GM10266 (cell line): ENCODE measurements around the gene SLC47A2.

Source experiments
- DNase-seq: peaks from one replicate; pipeline ENCODE4 v3.0.0; 2012; ENCODE audit errors: extremely low spot score
- TF ChIP-seq, protein P1 (sequence below): IDR thresholded peaks from 2 replicates; pipeline ENCODE4 v1.5.1; 2012; ENCODE audit warnings: mild to moderate bottlenecking, low read depth; ENCODE audit not compliant: control insufficient read depth, insufficient read depth; ENCODE audit errors: missing control alignments

The SLC47A2 gene

DNA sequence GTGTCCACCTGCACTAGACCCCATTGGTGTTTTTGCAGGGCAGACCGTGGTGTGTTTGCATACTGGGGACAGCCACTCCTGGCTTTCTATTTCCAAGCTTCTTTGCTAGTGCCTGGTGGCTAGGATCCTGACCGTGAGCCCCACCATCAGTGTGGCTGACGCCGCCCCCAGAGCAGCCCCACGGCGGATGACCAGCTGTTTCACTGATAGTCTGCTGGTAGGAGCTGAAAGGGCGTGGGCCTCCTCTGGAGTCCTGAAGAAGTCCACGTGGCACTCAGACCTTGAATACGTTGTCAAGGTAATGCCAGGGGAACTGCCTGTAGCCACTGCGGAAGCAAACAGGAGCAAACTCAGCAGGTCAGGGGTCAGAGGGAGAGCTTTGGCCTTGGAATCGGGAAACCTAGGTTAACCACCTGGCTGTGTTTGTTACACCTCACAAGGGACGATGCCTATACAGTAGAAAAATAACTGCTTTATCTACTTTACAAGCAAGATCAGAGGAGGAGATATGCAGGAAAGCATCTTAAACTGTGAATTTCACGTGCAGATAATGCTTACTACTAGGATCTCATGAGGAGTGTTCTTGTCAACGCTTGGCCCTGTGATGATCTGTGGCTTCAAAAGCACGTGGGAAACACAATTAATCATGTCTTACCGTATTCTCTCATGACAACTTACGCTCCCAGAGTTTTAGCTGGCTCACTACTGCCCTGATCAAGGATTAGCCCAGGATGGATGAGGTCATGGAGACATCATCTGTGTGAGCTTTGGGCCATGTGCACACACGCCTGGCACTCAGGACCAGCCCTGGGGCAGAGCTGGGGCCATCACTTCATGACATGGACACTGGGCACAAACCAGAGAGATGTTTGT lies 37.6 kb downstream of the SLC47A2 start:
- TF ChIP-seq, protein P1, sequence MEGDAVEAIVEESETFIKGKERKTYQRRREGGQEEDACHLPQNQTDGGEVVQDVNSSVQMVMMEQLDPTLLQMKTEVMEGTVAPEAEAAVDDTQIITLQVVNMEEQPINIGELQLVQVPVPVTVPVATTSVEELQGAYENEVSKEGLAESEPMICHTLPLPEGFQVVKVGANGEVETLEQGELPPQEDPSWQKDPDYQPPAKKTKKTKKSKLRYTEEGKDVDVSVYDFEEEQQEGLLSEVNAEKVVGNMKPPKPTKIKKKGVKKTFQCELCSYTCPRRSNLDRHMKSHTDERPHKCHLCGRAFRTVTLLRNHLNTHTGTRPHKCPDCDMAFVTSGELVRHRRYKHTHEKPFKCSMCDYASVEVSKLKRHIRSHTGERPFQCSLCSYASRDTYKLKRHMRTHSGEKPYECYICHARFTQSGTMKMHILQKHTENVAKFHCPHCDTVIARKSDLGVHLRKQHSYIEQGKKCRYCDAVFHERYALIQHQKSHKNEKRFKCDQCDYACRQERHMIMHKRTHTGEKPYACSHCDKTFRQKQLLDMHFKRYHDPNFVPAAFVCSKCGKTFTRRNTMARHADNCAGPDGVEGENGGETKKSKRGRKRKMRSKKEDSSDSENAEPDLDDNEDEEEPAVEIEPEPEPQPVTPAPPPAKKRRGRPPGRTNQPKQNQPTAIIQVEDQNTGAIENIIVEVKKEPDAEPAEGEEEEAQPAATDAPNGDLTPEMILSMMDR: no peak
- no peak for DNase-seq

DNA sequence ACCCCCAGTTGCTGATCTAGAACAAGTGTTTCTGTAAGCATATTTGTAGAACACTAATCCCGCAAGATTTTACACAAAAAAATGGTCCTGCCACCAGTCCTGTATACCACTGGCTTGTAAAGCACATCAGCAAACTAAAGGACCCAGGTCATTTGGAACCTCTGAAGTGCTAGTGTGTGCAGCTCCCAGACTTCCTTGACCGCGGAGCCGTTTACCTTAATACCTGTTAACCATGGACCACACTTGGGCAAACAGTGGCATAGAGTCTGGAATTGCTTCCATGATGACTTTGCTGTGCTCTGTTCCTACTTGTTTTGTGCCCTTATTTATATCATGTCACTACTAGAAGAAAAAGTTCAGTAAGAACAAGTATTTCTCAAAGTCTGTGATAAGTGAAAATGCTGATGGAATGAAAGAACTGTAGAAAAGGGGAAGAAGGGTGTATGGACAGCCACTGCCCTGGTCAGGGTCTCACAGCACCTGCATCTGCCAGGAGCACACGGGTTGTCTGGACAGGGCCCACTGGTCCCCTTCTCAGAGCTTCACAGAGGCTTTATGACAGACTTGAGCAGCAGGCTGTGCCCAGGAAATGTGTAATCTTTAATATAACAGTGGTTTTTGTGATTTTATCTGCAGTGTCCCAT lies 38.5 kb downstream of the SLC47A2 start:
- no peak for DNase-seq
- TF ChIP-seq, protein P1: no peak

- TF ChIP-seq, protein P1: no peak
- DNase-seq: no peak
Measured at GRCh38 chr17:19676896-19677295, 39.5 kb downstream of the SLC47A2 start.

GRCh38 chr17:19673623-19674022 lies 42.8 kb downstream of the SLC47A2 start:
- no peak for DNase-seq
- TF ChIP-seq, protein P1: no peak

DNA sequence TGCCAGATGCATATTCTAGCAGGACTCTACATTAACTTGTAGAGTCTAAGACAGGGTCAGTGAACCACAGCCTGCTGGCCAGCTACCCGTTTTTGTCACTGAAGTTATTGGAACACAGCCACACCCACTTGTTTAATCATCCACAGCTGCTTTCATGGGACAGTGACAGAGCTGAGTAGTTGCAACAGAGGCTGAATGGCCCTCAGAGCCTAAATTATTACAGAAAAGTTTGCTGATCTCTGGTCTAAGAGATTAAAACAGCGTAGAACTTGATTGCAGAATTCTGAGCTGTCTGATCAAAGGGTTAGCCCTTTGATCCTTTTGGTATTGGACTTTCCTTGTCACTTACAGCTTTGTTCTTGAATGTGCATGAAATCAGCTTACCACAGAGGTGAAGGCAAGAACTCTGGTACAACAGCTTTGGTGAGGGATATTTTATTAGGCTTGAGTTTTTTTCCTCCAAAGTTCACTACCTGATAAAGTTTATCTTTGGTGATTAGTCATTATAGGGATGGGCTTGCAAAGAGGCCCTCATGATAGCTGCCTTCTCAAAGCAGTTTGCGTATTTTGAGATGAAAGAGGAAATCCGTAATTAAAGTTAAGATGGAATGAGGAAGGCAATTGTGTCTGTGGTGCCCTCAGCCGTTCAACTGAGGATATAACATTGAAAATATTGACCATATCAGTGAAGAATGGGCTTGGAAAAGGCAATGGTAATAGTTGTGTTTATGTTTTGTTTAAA lies 44.2 kb downstream of the SLC47A2 start:
- no peak for DNase-seq
- TF ChIP-seq, protein P1: no peak

DNA sequence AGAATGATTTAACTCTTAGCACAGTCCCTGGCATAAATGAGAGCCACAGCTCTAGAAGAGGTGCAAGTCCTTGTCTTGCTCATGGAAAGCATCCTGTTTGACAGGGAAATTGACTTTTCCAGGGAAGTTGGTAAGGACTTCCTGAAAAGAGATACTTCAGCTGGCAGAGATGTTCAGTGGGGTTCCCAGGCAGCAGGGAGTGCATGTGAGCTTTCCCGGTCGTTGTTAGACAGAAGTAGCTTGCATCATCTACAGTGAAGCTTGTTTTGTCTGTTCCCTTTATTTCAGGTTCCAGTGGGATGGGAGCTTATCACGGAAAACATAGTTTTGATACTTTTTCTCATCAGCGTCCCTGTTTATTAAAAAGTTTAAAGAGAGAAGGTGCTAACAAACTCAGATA lies 45.0 kb downstream of the SLC47A2 start:
- TF ChIP-seq, protein P1: no peak
- DNase-seq: no peak
